PFSK-1 (cell line): ENCODE results near the gene ZG16B.

Experiments used
- FOXP2 ChIP-seq: optimal IDR thresholded peaks from 2 replicates; pipeline ENCODE3; 2011; ENCODE audit warnings: borderline replicate concordance, control low read depth, inconsistent platforms; ENCODE audit not compliant: insufficient read depth; ENCODE audit errors: extremely low read length, extremely low read depth
- POLR2AphosphoS5 ChIP-seq: IDR thresholded peaks from 2 replicates; pipeline ENCODE4 v1.6.1; 2012; ENCODE audit warnings: low read depth, mild to moderate bottlenecking, control low read depth, low read length, moderate library complexity
- REST ChIP-seq, 2 experiments: IDR thresholded peaks; 2 replicates each; pipeline versions ENCODE4 v1.6.1 to v1.8.0; 2011 to 2012; ENCODE audit warnings: low read depth in 2 of 2, low read length in 2 of 2, control low read depth in 1 of 2, inconsistent platforms in 1 of 2, mild to moderate bottlenecking in 1 of 2, moderate library complexity in 1 of 2; ENCODE audit not compliant: insufficient read depth in 1 of 2
- SIN3A ChIP-seq: IDR thresholded peaks from 2 replicates; pipeline ENCODE4 v1.6.1; 2012; ENCODE audit warnings: mild to moderate bottlenecking, low read length, moderate library complexity, borderline replicate concordance; ENCODE audit not compliant: insufficient read depth
- TAF1 ChIP-seq: IDR thresholded peaks from 2 replicates; pipeline ENCODE4 v1.6.1; 2012; ENCODE audit warnings: low read length, control low read depth, borderline replicate concordance; ENCODE audit not compliant: insufficient read depth

GRCh38 chr16:2810651-2811050, 19.5 kb upstream of the ZG16B start:
- TF ChIP-seq POLR2AphosphoS5 (no peak), TAF1 (no peak), REST (IDR thresholded peaks at IDR 0.05; ENCODE audit: insufficient read depth in 1 of 2, low read depth in 2 of 2, low read length in 2 of 2) (no peak), FOXP2 (no peak), SIN3A (no peak)
